GM18519 (cell line): ENCODE data around the gene HPN.
"Not testable (repeated sequence)": the region's sequence is repeated elsewhere in the genome, so short reads cannot be mapped to it uniquely, and the experiment has no call there.

Source experiments
- ATAC-seq: cut with Tn5 transposase; IDR thresholded peaks from one replicate; pipeline ENCODE4 v1.9.1; 2021; ENCODE audit warnings: mild to moderate bottlenecking, moderate library complexity; ENCODE audit not compliant: unreplicated experiment, low FRiP score

HPN gene

GRCh38 chr19:35026418-35026817 lies 15.1 kb upstream of the HPN start:
- no peak for ATAC-seq

- no peak for ATAC-seq
Observed at GRCh38 chr19:35027009-35027408, 14.5 kb upstream of the HPN start.

GRCh38 chr19:35027851-35028599 lies 13.5 kb upstream of the HPN start:
- ATAC-seq: no peak

GRCh38 chr19:35028600-35028885 lies 13.0 kb upstream of the HPN start:
- not testable (repeated sequence) for ATAC-seq

GRCh38 chr19:35029275-35029736 lies 12.2 kb upstream of the HPN start:
- not testable (repeated sequence) for ATAC-seq

GRCh38 chr19:35029737-35030256 lies 11.7 kb upstream of the HPN start:
- no peak for ATAC-seq

GRCh38 chr19:35030257-35031071 lies 11.1 kb upstream of the HPN start, which contains the start of gene SCN1B:
Gene SCN1B (plus strand): TSS chr19:35030470. CDS start chr19:35030821, 351 bp downstream.
- no peak for ATAC-seq

- ATAC-seq: no peak
Observed at GRCh38 chr19:35031072-35031881, 10.2 kb upstream of the HPN start.

GRCh38 chr19:35032356-35032865 lies 9.1 kb upstream of the HPN start:
- ATAC-seq: no peak

GRCh38 chr19:35033067-35034004 lies 8.2 kb upstream of the HPN start:
- ATAC-seq: no peak

GRCh38 chr19:35034005-35034502 lies 7.5 kb upstream of the HPN start:
- no peak for ATAC-seq

GRCh38 chr19:35034588-35035382 lies 6.7 kb upstream of the HPN start:
- ATAC-seq: no peak

GRCh38 chr19:35037716-35038622 lies 3.6 kb upstream of the HPN start:
- ATAC-seq: no peak

GRCh38 chr19:35038623-35039512 lies 2.7 kb upstream of the HPN start:
- ATAC-seq: no peak

GRCh38 chr19:35039881-35040825 lies 1.4 kb upstream of the HPN start:
- no peak for ATAC-seq
